IMR-90 (cell line): ENCODE results near the gene PDE5A. TPM values are rescaled to one million over a fixed set of nuclear protein-coding genes. Genes with fewer than 3 reads are reported as not detected.

ENCODE experiments used
- ATAC-seq: fragments of 200-7000 bp; cut with Tn5 transposase; 2 replicates; pipeline ENCODE4 v1.9.1; 2020; ENCODE audit warnings: low read depth, mild to moderate bottlenecking, moderate library complexity
- BruUV-seq: library from RNA; stranded (reverse); fragments of 400-500 nt; replicated peaks from 2 replicates; lab custom pipeline; 2021; lab: Mats Ljungman, UMichigan
- CTCF ChIA-PET: fragments of 300-600 bp; formaldehyde crosslinking; extraction: SDS; loops from one replicate; lab custom pipeline; 2021; ENCODE audit warnings: antibody characterized with exemption; lab: Yijun Ruan, JAX
- POLR2A ChIA-PET: fragments of 300-600 bp; sonication (Branson Sonifier 250); formaldehyde crosslinking; loops from one replicate; lab custom pipeline; 2022; ENCODE audit warnings: antibody characterized with exemption; ENCODE audit not compliant: unreplicated experiment; lab: Charles Lee
- DNase-seq: peaks from one replicate; pipeline ENCODE4 v3.0.0; 2013
- H2AFZ ChIP-seq: replicated peaks from 2 replicates; pipeline ENCODE3; 2013; ENCODE audit warnings: low read length, mild to moderate bottlenecking; ENCODE audit not compliant: poor library complexity
- H2AK5ac ChIP-seq: 2 replicates; pipeline ENCODE4 v1.6.1; 2013; ENCODE audit warnings: low read depth, low read length, inconsistent platforms
- H2AK9ac ChIP-seq: replicated peaks from 2 replicates; pipeline ENCODE3; 2013; ENCODE audit warnings: mild to moderate bottlenecking, low read depth, low read length, moderate library complexity; ENCODE audit not compliant: poor library complexity
- H2BK120ac ChIP-seq: 2 replicates; pipeline ENCODE4 v1.6.1; 2013; ENCODE audit warnings: low read depth, low read length, inconsistent platforms
- H2BK15ac ChIP-seq: 3 replicates; pipeline ENCODE4 v1.6.1; 2013; ENCODE audit warnings: low read depth, low read length, inconsistent platforms
- H2BK20ac ChIP-seq: 2 replicates; pipeline ENCODE4 v1.6.1; 2013; ENCODE audit warnings: low read depth, mild to moderate bottlenecking, inconsistent platforms, low read length, moderate library complexity
- H2BK5ac ChIP-seq: 2 replicates; pipeline ENCODE4 v1.6.1; 2013; ENCODE audit warnings: mild to moderate bottlenecking, low read depth, low read length, inconsistent platforms; ENCODE audit not compliant: poor library complexity, severe bottlenecking
- H3K14ac ChIP-seq: replicated peaks from 2 replicates; pipeline ENCODE4 v1.6.1; 2013; ENCODE audit warnings: low read depth, low read length, inconsistent platforms
- H3K18ac ChIP-seq: 2 replicates; pipeline ENCODE4 v1.6.1; 2013; ENCODE audit warnings: low read depth, low read length, control low read depth
- H3K23ac ChIP-seq: 2 replicates; pipeline ENCODE4 v1.6.1; 2013; ENCODE audit warnings: low read depth, low read length, inconsistent platforms
- H3K27ac ChIP-seq: 2 replicates; pipeline ENCODE4 v1.5.1; 2013; ENCODE audit warnings: mild to moderate bottlenecking, control low read depth, low read length; ENCODE audit not compliant: insufficient read depth
- H3K27me3 ChIP-seq: 2 replicates; pipeline ENCODE4 v1.6.1; 2013; ENCODE audit warnings: low read length; ENCODE audit not compliant: control insufficient read depth, insufficient read depth
- H3K36me3 ChIP-seq: 2 replicates; pipeline ENCODE4 v1.6.1; 2013; ENCODE audit warnings: low read length, mixed read lengths; ENCODE audit not compliant: control insufficient read depth, insufficient read depth
- H3K4ac ChIP-seq: 2 replicates; pipeline ENCODE4 v1.6.1; 2013; ENCODE audit warnings: low read depth, low read length, inconsistent platforms
- H3K4me1 ChIP-seq: 2 replicates; pipeline ENCODE4 v1.6.1; 2013; ENCODE audit warnings: low read length, mixed read lengths; ENCODE audit not compliant: control insufficient read depth, insufficient read depth
- H3K4me2 ChIP-seq: 2 replicates; pipeline ENCODE4 v1.6.1; 2013; ENCODE audit warnings: low read depth, mild to moderate bottlenecking, control low read depth, low read length, moderate library complexity
- H3K4me3 ChIP-seq: 2 replicates; pipeline ENCODE4 v1.5.1; 2013; ENCODE audit warnings: low read depth, mild to moderate bottlenecking, control low read depth, low read length, moderate library complexity; ENCODE audit not compliant: insufficient read depth
- H3K56ac ChIP-seq: 2 replicates; pipeline ENCODE4 v1.6.1; 2013; ENCODE audit warnings: low read length, inconsistent platforms; ENCODE audit not compliant: insufficient read depth; ENCODE audit errors: extremely low read depth
- H3K79me1 ChIP-seq, 2 experiments: 2 replicates each; pipeline ENCODE4 v1.6.1; 2013; ENCODE audit warnings: low read length in 2 of 2, inconsistent platforms in 1 of 2, low read depth in 1 of 2
- H3K9ac ChIP-seq: 2 replicates; pipeline ENCODE4 v1.6.1; 2013; ENCODE audit warnings: low read depth, low read length, control low read depth
- H3K9me1 ChIP-seq: 2 replicates; pipeline ENCODE4 v1.6.1; 2013; ENCODE audit warnings: low read length, inconsistent platforms; ENCODE audit not compliant: insufficient read depth
- H3K9me3 ChIP-seq: 2 replicates; pipeline ENCODE4 v1.6.1; 2013; ENCODE audit warnings: low read length; ENCODE audit not compliant: control insufficient read depth, insufficient read depth
- H4K20me1 ChIP-seq: 2 replicates; pipeline ENCODE4 v1.6.1; 2013; ENCODE audit warnings: low read length, inconsistent platforms; ENCODE audit not compliant: insufficient read depth
- H4K5ac ChIP-seq: 2 replicates; pipeline ENCODE4 v1.6.1; 2013; ENCODE audit warnings: mild to moderate bottlenecking, low read depth, low read length, control low read depth
- H4K8ac ChIP-seq, 2 experiments: 2 replicates each; pipeline ENCODE4 v1.6.1; 2013; ENCODE audit warnings: low read depth in 2 of 2, low read length in 2 of 2, control low read depth in 1 of 2, inconsistent platforms in 1 of 2
- H4K91ac ChIP-seq: 2 replicates; pipeline ENCODE4 v1.6.1; 2013; ENCODE audit warnings: low read depth, low read length, inconsistent platforms; ENCODE audit not compliant: insufficient read depth
- MXI1 ChIP-seq: IDR thresholded peaks from 2 replicates; pipeline ENCODE4 v1.6.1; 2012; ENCODE audit warnings: low read depth, mild to moderate bottlenecking, low read length, moderate library complexity, borderline replicate concordance
- NFE2L2 ChIP-seq: fragments of 150-350 bp; IDR thresholded peaks from 2 replicates; pipeline ENCODE4 v1.6.1; 2016; ENCODE audit warnings: low read depth, mild to moderate bottlenecking, low read length
- WGBS, 2 experiments: methylation state at CpG; one replicate each; pipeline versions ENCODE4 v1.1.5 to v1.1.7; 2013; ENCODE audit warnings: missing lambda C conversion rate in 2 of 2; ENCODE audit not compliant: insufficient read length in 1 of 2; ENCODE audit errors: extremely low coverage in 2 of 2; 5-methylcytosine and 5-hydroxymethylcytosine counted together
- dilution Hi-C: fragments of 300-500 bp; cut with HindIII; formaldehyde crosslinking; loops from one replicate; pipeline ENCODE4 v1.14.3; 2018; ENCODE audit warnings: low sequenced_read_pairs; ENCODE audit not compliant: unreplicated experiment
- in situ Hi-C: fragments of 300-500 bp; cut with MboI; formaldehyde crosslinking; loops from 3 replicates; pipeline ENCODE4 v1.14.3; 2019; ENCODE audit warnings: low sequenced_read_pairs, inconsistent platforms, mixed read lengths
- intact Hi-C: fragments of 100-400 bp; cut with micrococcal nuclease; formaldehyde crosslinking; loops from 2 replicates; pipeline ENCODE4 v1.10.0; 2022
- polyA plus RNA-seq, 3 experiments: library from polyadenylated mRNA; depleted of rRNA; stranded (reverse); fragments of >200 nt; gene quantifications; 2 replicates each; pipeline ENCODE4 v1.2.3, GENCODE V29; 2012; ENCODE audit warnings: low replicate concordance in 1 of 3
- total RNA-seq: library from RNA; depleted of rRNA; stranded (reverse); fragments of >200 nt; gene quantifications from 2 replicates; pipeline ENCODE4 v1.2.3, GENCODE V29; 2012

The PDE5A gene
- total and polyA plus RNA-seq, 2 of the 4 experiments (the other 2 are of a cell fraction) = 101 to 770 TPM

DNA sequence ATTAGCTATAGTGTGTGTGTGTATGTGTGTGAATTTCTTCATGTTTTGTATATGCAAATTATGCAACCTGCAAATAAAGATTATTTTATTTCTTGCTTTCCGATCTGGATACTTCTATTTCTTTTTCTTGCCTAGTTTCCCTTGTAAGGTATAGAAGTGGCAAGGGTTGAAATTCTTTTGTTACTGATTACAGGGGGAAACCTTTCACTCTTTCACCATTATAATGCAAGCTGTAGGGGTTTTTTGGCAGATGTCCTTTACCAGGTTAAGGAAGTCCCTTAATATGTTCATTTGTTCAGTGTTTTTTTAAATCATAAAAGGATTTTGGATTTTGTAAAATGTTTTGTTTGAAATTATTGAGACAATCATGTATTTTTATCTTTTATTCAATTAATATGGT is 44.3 kb upstream of the PDE5A start:
- Histone ChIP-seq H2AK9ac (no peak overlapping the region), H2BK5ac (no peak overlapping the region), H3K14ac (no peak overlapping the region), H3K27ac (no peak overlapping the region), H3K18ac (no peak overlapping the region), H4K5ac (no peak overlapping the region), H3K4me1 (peaks cover under 1% of the 10 kb centered on the region), H2BK120ac (no peak overlapping the region), H4K8ac (no peak overlapping the region), H3K4ac (no peak overlapping the region), H4K91ac (no peak overlapping the region), H2BK15ac (no peak overlapping the region), H3K36me3 (no peaks in the 10 kb centered on the region), H4K20me1 (no peaks in the 10 kb centered on the region), H3K23ac (no peak overlapping the region), H3K79me1 (no peaks in the 10 kb centered on the region), H2BK20ac (no peak overlapping the region), H2AK5ac (no peak overlapping the region), H3K9ac (no peak overlapping the region), H3K9me1 (no peaks in the 10 kb centered on the region), H2AFZ (no peak overlapping the region), H3K9me3 (no peaks in the 10 kb centered on the region), H3K27me3 (no peaks in the 10 kb centered on the region), H3K4me2 (no peak overlapping the region), H3K56ac (no peak overlapping the region), H3K4me3 (no peak overlapping the region)
- ChIA-PET POLR2A (no interaction called here), CTCF (interaction anchor here (0.6 kb wide), 1 partner anchor 146 kb away, joined by 3 read pairs; no protein-coding TSS in a partner anchor)
- ATAC-seq (no peak), DNase-seq (no peak)
- in situ Hi-C loops = no loop called here
- BruUV-seq = no TSS peak
- dilution Hi-C loops = no loop called here
- WGBS, 2 experiments = no CpG with 5 or more reads among the region's 1 CpG
- no peak for TF ChIP-seq NFE2L2
- no peak for TF ChIP-seq MXI1
- intact Hi-C loops = no loop called here
